HepG2 (cell line): ENCODE results near the gene TMEM164. TPM values are rescaled to one million over a fixed set of nuclear protein-coding genes. Genes with fewer than 3 reads are reported as not detected.

Experiments used
- ATAC-seq: fragments of 200-7000 bp; cut with Tn5 transposase; 3 replicates; pipeline ENCODE4 v1.9.1; 2020; ENCODE audit warnings: mild to moderate bottlenecking, moderate library complexity
- BruUV-seq: library from RNA; stranded (reverse); fragments of 400-500 nt; replicated peaks from 2 replicates; lab custom pipeline; 2021; lab: Mats Ljungman, UMichigan
- CTCF ChIA-PET: fragments of 300-600 bp; formaldehyde crosslinking; extraction: SDS; loops from one replicate; lab custom pipeline; 2021; ENCODE audit warnings: low total read pairs, inconsistent platforms, low intra/inter-chr PET ratio; lab: Yijun Ruan, JAX
- POLR2A ChIA-PET: fragments of 350-600 bp; sonication (Branson Sonifier 250); formaldehyde crosslinking; loops from one replicate; lab custom pipeline; 2020; ENCODE audit warnings: antibody characterized with exemption, inconsistent platforms; lab: Yijun Ruan, JAX
- DNase-seq: peaks from one replicate; pipeline ENCODE4 v3.0.0-alpha.2; 2015; ENCODE audit warnings: low spot score
- FAIRE-seq: peaks from 3 replicates; lab custom pipeline; 2011; peaks lifted over from hg19 to GRCh38; lab: Jason Lieb, UNC
- H2AFZ ChIP-seq: one replicate; pipeline ENCODE4 v1.6.1; 2011; ENCODE audit warnings: low read length, inconsistent platforms
- H3K27ac ChIP-seq: fragments of 300-600 bp; 3 replicates; pipeline ENCODE4 v1.8.0; 2011; ENCODE audit warnings: mixed run types, mild to moderate bottlenecking, mixed read lengths, low read length, inconsistent platforms; ENCODE audit not compliant: insufficient read depth; ENCODE audit errors: extremely low read length
- H3K27me3 ChIP-seq, 2 experiments: fragments of 200-600 bp in 1 of 2; 2 replicates in 1 of 2; 3 replicates in 1 of 2; pipeline versions ENCODE4 v1.6.0 to v1.8.0; 2011; ENCODE audit warnings: low read length in 2 of 2, mild to moderate bottlenecking in 2 of 2, moderate library complexity in 2 of 2, inconsistent platforms in 1 of 2; ENCODE audit not compliant: insufficient read depth in 2 of 2, control insufficient read depth in 1 of 2
- H3K36me3 ChIP-seq, 2 experiments: fragments of 200-600 bp in 1 of 2; replicated peaks in 1 of 2; 2 replicates in 1 of 2; 3 replicates in 1 of 2; pipeline versions ENCODE4 v1.5.1 to v1.8.0; 2011; ENCODE audit warnings: low read length in 2 of 2, inconsistent platforms in 1 of 2; ENCODE audit not compliant: insufficient read depth in 2 of 2, control insufficient read depth in 1 of 2
- H3K4me1 ChIP-seq: 2 replicates; pipeline ENCODE4 v1.5.1; 2012; ENCODE audit warnings: low read length, inconsistent platforms; ENCODE audit not compliant: insufficient read depth
- H3K4me2 ChIP-seq: 2 replicates; pipeline ENCODE4 v1.6.0; 2011; ENCODE audit warnings: low read depth, low read length, inconsistent platforms
- H3K4me3 ChIP-seq, 3 experiments: fragments of 200-600 bp in 1 of 3; sonication (generic), shearing (Covaris generic) in 1 of 3; replicated peaks in 1 of 3; 2 replicates each; pipeline ENCODE4 v1.5.1; 2011 to 2016; ENCODE audit warnings: low read length in 3 of 3, inconsistent platforms in 2 of 3, low read depth in 2 of 3, mild to moderate bottlenecking in 2 of 3, control low read depth in 1 of 3, mixed read lengths in 1 of 3; ENCODE audit not compliant: insufficient read depth in 1 of 3
- H3K79me2 ChIP-seq: one replicate; pipeline ENCODE4 v1.6.1; 2011; ENCODE audit warnings: low read length, inconsistent platforms; ENCODE audit not compliant: insufficient read depth
- H3K9ac ChIP-seq: 2 replicates; pipeline ENCODE4 v1.6.0; 2011; ENCODE audit warnings: mild to moderate bottlenecking, low read depth, low read length, inconsistent platforms; ENCODE audit not compliant: insufficient read depth
- H3K9me3 ChIP-seq: 2 replicates; pipeline ENCODE4 v1.5.1; 2012; ENCODE audit warnings: mild to moderate bottlenecking, low read length
- H4K20me1 ChIP-seq: 2 replicates; pipeline ENCODE4 v1.6.0; 2011; ENCODE audit warnings: inconsistent platforms, mild to moderate bottlenecking, low read length, moderate library complexity; ENCODE audit not compliant: insufficient read depth
- ADNP ChIP-seq: sonication (generic); formaldehyde crosslinking; IDR thresholded peaks from 2 replicates; pipeline ENCODE4 v1.4.0; 2020; ENCODE audit warnings: missing genetic modification reagents
- CREB1 ChIP-seq, 2 experiments: fragments of 450-650 bp in 1 of 2; IDR thresholded peaks; 2 replicates each; pipeline ENCODE4 v1.6.1; 2016 to 2017; ENCODE audit warnings: control low read depth in 1 of 2, mild to moderate bottlenecking in 1 of 2, missing compliant biosample characterization in 1 of 2, missing genetic modification characterization in 1 of 2
- DR1 ChIP-seq: sonication (generic); formaldehyde crosslinking; IDR thresholded peaks from 2 replicates; pipeline ENCODE4 v1.8.0; 2021; ENCODE audit warnings: mild to moderate bottlenecking, missing genetic modification reagents, inconsistent platforms
- HMG20A ChIP-seq: IDR thresholded peaks from 2 replicates; pipeline ENCODE4 v1.6.1; 2016; ENCODE audit warnings: borderline replicate concordance
- MTF1 ChIP-seq: sonication (generic); formaldehyde crosslinking; IDR thresholded peaks from 2 replicates; pipeline ENCODE4 v1.5.0; 2020; ENCODE audit warnings: missing genetic modification reagents
- MXD4 ChIP-seq: IDR thresholded peaks from 2 replicates; pipeline ENCODE4 v1.6.1; 2016; ENCODE audit warnings: mild to moderate bottlenecking, missing biosample characterization, missing genetic modification reagents
- NCOR1 ChIP-seq: fragments of 200-600 bp; sonication (generic); IDR thresholded peaks from 2 replicates; pipeline ENCODE4 v1.7.0; 2017; ENCODE audit warnings: antibody characterized with exemption, low read length, borderline replicate concordance
- RELA ChIP-seq: sonication (generic); formaldehyde crosslinking; IDR thresholded peaks from 2 replicates; pipeline ENCODE4 v1.4.0; 2020; ENCODE audit warnings: missing genetic modification reagents
- RFX5 ChIP-seq: IDR thresholded peaks from 2 replicates; pipeline ENCODE4 v1.6.1; 2011; ENCODE audit warnings: low read depth, low read length, improper control_type of control experiment
- RFXAP ChIP-seq: sonication (generic); formaldehyde crosslinking; IDR thresholded peaks from 2 replicates; pipeline ENCODE4 v1.4.0; 2020; ENCODE audit warnings: missing genetic modification reagents, borderline replicate concordance
- TBX3 ChIP-seq: fragments of 450-650 bp; IDR thresholded peaks from 2 replicates; pipeline ENCODE4 v1.6.1; 2017; ENCODE audit warnings: antibody characterized with exemption, mild to moderate bottlenecking, inconsistent platforms, borderline replicate concordance
- WIZ ChIP-seq: sonication (generic); formaldehyde crosslinking; IDR thresholded peaks from 2 replicates; pipeline ENCODE4 v1.5.1; 2020; ENCODE audit warnings: mild to moderate bottlenecking, missing genetic modification reagents
- YEATS4 ChIP-seq: sonication (generic); formaldehyde crosslinking; IDR thresholded peaks from 2 replicates; pipeline ENCODE4 v1.4.0; 2020; ENCODE audit warnings: missing genetic modification reagents, borderline replicate concordance
- ZNF24 ChIP-seq: fragments of 450-650 bp; IDR thresholded peaks from 2 replicates; pipeline ENCODE4 v1.6.1; 2017; ENCODE audit warnings: antibody characterized with exemption, mild to moderate bottlenecking
- ZNF274 ChIP-seq: sonication (generic); formaldehyde crosslinking; IDR thresholded peaks from 2 replicates; pipeline ENCODE4 v1.5.1; 2020; ENCODE audit warnings: mild to moderate bottlenecking, missing genetic modification reagents
- ZNF292 ChIP-seq: sonication (generic); formaldehyde crosslinking; IDR thresholded peaks from 2 replicates; pipeline ENCODE4 v1.8.1; 2022; ENCODE audit warnings: mild to moderate bottlenecking, low read depth, missing genetic modification reagents, borderline replicate concordance
- WGBS: methylation state at CpG from one replicate; pipeline ENCODE4 v1.1.6; 2017; ENCODE audit warnings: low lambda C conversion rate; 5-methylcytosine and 5-hydroxymethylcytosine counted together
- in situ Hi-C: cut with HindIII; loops from 2 replicates; pipeline ENCODE4 v1.10.0; 2017; ENCODE audit warnings: low pct_unique_long_range_greater_than_20kb; ENCODE audit not compliant: extremely low pct_ligation_motif_present
- intact Hi-C: fragments of 100-400 bp; cut with micrococcal nuclease; formaldehyde crosslinking; loops from one replicate; pipeline ENCODE4 v1.10.0; 2022; ENCODE audit not compliant: unreplicated experiment
- polyA plus RNA-seq, 8 experiments: library from polyadenylated mRNA; depleted of rRNA in 3 of 8; stranded (reverse) in 7 of 8; unstranded in 1 of 8; fragments of >200 nt; fragmentation: Illumina TruSeq in 4 of 8; extraction: Trizol in 4 of 8; gene quantifications; 2 replicates each; pipeline versions ENCODE4 v1.2.1 to v1.2.3, GENCODE V29; 2011 to 2016; ENCODE audit warnings: low read depth in 4 of 8, missing spikeins in 1 of 8, mixed read lengths in 1 of 8; ENCODE audit not compliant: insufficient read depth in 1 of 8
- total RNA-seq, 5 experiments: library from RNA; depleted of rRNA; stranded (reverse); fragments of >200 nt; fragmentation: Illumina TruSeq; extraction: Trizol; gene quantifications; 2 replicates each; pipeline ENCODE4 v1.2.3, GENCODE V29; 2016; ENCODE audit warnings: low read depth in 1 of 5
- TF ChIP-seq, protein P1 (sequence below): IDR thresholded peaks from 2 replicates; pipeline ENCODE4 v1.6.1; 2016
- TF ChIP-seq, protein P2 (sequence below): sonication (generic); formaldehyde crosslinking; IDR thresholded peaks from 2 replicates; pipeline ENCODE4 v1.4.0; 2020; ENCODE audit warnings: mild to moderate bottlenecking, missing genetic modification reagents
- TF ChIP-seq, protein P3 (sequence below): sonication (generic); formaldehyde crosslinking; IDR thresholded peaks from 2 replicates; pipeline ENCODE4 v1.8.1; 2022; ENCODE audit warnings: low read depth, mild to moderate bottlenecking, missing genetic modification reagents

TMEM164 gene
- total and polyA plus RNA-seq, 2 of the 13 experiments (the other 11 are each of a cell fraction or from before 2014, with no cell fraction given), result 5.8 to 13.2 TPM

DNA sequence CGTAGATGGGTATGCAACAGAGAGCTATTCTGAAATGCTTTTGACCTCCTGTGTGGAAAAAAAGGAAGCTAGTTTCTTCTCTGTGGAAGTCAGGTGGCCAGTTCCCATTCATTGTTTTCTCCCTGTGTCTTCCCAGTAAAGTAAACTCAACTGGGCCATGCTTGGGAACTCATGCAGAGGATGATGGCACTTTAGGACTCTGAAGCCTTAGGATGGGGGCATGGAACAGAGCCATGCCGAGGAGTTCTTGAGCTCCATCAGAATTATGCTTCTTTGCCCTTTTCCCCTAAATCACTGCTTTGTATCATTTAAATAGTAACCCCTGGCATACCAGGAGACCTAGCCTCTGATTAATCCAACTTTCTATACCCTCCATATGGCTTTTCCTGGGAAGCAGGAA lies 3.2 kb downstream of the TMEM164 start:
- TF ChIP-seq ZNF274 (no peak), RELA (CRISPR knock-in tag) (no peak), RFXAP (CRISPR knock-in tag) (no peak), WIZ (no peak), ADNP (CRISPR knock-in tag) (no peak), DR1 (no peak), NCOR1 (no peak), TBX3 (no peak), ZNF24 (no peak), CREB1 (IDR thresholded peaks at IDR 0.05) (no peak), CREB1 (CRISPR knock-in tag; IDR thresholded peaks at IDR 0.05) (no peak), MXD4 (CRISPR knock-in tag) (no peak), RFX5 (no peak), HMG20A (CRISPR knock-in tag) (no peak), ZNF292 (CRISPR knock-in tag) (no peak), MTF1 (CRISPR knock-in tag) (no peak), YEATS4 (CRISPR knock-in tag) (no peak)
- TF ChIP-seq, protein P1, sequence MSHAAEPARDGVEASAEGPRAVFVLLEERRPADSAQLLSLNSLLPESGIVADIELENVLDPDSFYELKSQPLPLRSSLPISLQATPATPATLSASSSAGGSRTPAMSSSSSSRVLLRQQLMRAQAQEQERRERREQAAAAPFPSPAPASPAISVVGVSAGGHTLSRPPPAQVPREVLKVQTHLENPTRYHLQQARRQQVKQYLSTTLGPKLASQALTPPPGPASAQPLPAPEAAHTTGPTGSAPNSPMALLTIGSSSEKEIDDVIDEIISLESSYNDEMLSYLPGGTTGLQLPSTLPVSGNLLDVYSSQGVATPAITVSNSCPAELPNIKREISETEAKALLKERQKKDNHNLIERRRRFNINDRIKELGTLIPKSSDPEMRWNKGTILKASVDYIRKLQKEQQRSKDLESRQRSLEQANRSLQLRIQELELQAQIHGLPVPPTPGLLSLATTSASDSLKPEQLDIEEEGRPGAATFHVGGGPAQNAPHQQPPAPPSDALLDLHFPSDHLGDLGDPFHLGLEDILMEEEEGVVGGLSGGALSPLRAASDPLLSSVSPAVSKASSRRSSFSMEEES (CRISPR knock-in tag), result no peak
- TF ChIP-seq, protein P2, sequence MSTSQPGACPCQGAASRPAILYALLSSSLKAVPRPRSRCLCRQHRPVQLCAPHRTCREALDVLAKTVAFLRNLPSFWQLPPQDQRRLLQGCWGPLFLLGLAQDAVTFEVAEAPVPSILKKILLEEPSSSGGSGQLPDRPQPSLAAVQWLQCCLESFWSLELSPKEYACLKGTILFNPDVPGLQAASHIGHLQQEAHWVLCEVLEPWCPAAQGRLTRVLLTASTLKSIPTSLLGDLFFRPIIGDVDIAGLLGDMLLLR (CRISPR knock-in tag), result no peak
- TF ChIP-seq, protein P3, sequence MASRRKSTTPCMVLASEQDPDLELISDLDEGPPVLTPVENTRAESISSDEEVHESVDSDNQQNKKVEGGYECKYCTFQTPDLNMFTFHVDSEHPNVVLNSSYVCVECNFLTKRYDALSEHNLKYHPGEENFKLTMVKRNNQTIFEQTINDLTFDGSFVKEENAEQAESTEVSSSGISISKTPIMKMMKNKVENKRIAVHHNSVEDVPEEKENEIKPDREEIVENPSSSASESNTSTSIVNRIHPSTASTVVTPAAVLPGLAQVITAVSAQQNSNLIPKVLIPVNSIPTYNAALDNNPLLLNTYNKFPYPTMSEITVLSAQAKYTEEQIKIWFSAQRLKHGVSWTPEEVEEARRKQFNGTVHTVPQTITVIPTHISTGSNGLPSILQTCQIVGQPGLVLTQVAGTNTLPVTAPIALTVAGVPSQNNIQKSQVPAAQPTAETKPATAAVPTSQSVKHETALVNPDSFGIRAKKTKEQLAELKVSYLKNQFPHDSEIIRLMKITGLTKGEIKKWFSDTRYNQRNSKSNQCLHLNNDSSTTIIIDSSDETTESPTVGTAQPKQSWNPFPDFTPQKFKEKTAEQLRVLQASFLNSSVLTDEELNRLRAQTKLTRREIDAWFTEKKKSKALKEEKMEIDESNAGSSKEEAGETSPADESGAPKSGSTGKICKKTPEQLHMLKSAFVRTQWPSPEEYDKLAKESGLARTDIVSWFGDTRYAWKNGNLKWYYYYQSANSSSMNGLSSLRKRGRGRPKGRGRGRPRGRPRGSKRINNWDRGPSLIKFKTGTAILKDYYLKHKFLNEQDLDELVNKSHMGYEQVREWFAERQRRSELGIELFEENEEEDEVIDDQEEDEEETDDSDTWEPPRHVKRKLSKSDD (CRISPR knock-in tag), result no peak
- no TSS peak for BruUV-seq
- intact Hi-C loops, result no loop called here
- Histone ChIP-seq H3K36me3 (no peaks in the 10 kb centered on the region), H3K4me3 (no peak overlapping the region), H3K9me3 (no peaks in the 10 kb centered on the region), H3K4me2 (no peak overlapping the region), H3K9ac (no peak overlapping the region), H2AFZ (no peak overlapping the region), H4K20me1 (no peaks in the 10 kb centered on the region), H3K27me3 (no peaks in the 10 kb centered on the region), H3K4me1 (peaks cover 30% of the 10 kb centered on the region), H3K27ac (no peak overlapping the region), H3K79me2 (no peaks in the 10 kb centered on the region)
- ChIA-PET CTCF (no interaction called here), POLR2A (no interaction called here)
- ATAC-seq (no peak), DNase-seq (no peak), FAIRE-seq (no peak)
- no CpG with 5 or more reads among the region's 2 CpGs for whole genome bisulfite sequencing
- in situ Hi-C loops, result no loop called here
